Ramos (cell line): Measurements from ENCODE around the gene BICRA.
"Not testable (repeated sequence)": the region's sequence is repeated elsewhere in the genome, so short reads cannot be mapped to it uniquely, and the experiment has no call there.

Source experiments
- in situ Hi-C: fragments of 300-500 bp; cut with MboI; formaldehyde crosslinking; loops from one replicate; pipeline ENCODE4 v1.14.3; 2022; ENCODE audit warnings: low sequenced_read_pairs; ENCODE audit not compliant: unreplicated experiment

BICRA gene

DNA sequence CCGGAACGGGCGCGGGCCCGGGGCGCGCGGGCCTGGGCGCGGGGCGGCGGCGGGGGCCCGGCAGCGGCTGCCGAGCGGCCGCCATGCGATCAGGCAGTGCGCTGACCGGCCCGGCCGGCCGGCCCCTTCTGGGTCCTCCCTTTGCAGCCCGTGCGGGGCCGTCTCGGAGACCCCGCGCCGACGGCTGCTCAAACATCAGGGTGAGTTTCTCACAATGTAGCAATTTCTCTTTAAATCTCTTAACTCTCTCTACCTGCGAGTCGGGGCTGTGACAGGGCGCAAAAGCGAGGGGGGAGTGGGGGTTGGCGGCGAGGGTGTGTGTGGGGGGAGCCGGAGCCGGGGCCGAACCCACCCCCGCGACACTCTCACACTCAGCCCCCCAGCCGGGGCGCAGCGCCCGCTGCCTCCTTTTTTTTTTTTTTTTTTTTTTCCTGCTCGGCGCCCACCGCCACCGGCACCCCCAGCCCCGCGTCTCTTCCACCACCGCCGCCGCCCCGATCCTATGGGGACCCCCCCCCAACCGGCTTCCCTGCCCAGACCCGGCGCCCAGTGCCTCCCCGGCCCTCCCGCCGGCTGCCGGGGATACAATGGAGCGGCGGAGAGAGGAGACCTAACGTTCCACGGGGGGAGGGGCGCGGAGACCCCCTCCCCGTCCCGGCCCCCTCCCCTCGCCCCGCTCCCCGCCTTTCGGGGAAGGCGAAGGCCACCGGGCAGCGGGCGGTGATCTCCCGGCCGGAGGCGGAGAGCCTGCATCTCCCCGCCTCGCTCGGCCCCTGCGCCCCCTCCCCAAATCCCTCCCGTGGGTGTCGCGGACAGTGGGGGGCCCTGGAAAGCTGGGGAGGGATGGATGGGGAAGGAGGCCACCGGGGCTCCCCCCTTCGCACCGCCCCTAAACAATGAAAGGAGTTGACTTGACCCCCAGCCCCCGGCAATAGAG lies at the start of gene BICRA:
TSS of gene BICRA (plus strand) at position 166 of the 937 bp plus-strand sequence. CDS start 64,441 bp downstream, outside the sequence.
- in situ Hi-C loops, result no loop called here

DNA sequence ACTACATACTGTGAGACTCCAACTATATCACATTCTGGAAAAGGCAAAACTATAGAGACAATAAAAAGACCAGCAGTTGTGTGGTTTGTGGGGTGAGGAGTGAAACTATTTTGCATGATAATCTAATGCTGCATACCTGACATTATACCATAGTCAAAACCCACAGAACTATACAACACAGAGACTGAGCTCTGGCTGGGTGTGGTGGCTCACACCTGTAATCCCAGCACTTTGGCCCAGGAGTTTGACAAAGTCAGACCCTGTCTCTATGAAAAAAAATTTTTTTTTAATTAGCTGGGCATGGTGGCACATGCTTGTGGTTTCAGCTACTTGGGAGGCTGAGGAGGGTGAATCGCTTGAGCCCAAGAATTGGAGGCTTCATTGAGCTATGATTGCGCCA lies 47.9 kb upstream of the BICRA start:
- in situ Hi-C loops, result no loop called here

DNA sequence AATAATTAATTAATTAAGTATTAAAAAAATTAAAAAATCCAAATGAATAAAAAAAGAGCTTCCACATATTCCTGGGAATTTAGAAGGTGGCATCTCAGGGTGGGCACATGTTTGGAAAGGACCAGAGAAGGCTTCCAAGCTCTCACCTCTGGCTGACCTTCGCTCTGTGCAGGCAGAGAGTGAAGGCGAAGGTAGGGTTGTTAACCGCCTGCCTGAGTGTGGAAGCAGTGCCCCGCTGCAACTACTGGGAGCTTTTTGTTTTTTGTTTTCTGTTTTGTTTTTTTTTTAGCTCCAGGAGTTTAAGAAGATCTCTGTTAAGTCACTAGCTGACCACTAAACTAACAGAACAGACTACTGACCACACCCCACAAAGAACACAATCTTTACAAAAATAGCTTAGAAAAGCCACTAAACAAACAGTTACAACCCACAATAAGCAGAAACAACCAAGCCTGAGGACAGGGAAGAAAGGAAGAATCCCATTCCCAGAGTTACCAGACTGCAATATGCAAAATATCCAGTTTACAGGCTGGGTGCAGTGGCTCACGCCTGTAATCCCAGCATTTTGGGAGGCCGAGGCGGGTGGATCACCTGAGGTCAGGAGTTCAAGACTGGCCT lies 47.4 kb upstream of the BICRA start:
- in situ Hi-C loops, result no loop called here

DNA sequence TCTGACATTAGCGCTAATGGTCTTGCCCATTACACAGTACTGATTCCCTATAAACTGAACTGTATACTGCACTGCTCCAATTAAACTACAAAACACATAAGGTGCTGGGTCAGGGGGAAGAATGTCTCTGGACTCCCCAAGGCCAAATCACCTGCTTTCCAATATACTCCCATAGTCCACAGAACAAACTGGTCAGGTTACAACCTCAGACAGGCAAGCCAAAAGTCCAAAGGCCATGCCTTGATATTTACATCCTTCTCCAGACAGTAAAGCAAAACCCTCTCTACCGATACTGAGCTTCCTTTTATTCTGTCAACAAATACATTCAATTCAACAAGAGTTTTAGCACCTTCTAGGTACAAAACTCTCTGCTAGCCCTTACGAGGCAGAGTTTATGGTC lies 44.9 kb upstream of the BICRA start:
- in situ Hi-C loops, result no loop called here

DNA sequence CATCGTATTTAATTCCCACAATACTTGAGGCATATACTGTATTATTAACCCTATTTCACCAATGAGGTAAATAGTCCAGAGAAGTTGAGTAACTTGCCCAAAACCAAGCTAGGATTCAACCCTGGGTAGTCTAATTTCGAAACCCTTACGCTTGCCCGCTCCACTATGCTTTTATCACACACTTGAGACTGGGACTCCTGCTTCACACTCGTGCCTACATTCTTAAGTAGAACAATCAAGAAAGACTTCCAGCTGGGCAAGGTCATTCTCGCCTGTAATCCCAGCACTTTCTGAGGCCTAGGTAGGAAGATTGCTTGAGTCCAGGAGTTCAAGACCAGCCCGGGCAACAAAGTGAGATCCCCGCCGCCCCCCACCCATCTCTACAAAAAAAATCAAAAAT lies 39.6 kb upstream of the BICRA start:
- in situ Hi-C loops, result no loop called here

DNA sequence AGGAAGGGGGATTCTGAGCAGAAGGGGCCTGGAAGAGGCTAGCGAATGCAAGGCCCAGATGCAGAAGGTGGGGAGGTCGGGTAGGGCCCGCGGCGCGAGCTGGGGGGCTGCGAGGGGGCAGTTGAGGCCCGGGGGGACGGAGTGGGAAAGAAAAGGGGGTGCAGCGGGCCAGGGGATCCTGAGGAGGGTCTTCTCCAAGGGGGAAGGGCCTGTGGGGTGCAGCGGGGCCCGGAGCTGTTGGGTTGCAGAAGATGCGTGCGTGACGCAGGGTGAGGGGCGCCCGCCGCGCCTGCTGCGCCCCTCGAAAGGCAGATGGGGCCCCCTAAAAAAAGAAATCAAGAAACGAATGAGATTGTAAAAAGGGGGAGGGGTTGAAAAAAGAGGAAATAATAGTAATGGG lies 36.3 kb upstream of the BICRA start:
- in situ Hi-C loops, result no loop called here

DNA sequence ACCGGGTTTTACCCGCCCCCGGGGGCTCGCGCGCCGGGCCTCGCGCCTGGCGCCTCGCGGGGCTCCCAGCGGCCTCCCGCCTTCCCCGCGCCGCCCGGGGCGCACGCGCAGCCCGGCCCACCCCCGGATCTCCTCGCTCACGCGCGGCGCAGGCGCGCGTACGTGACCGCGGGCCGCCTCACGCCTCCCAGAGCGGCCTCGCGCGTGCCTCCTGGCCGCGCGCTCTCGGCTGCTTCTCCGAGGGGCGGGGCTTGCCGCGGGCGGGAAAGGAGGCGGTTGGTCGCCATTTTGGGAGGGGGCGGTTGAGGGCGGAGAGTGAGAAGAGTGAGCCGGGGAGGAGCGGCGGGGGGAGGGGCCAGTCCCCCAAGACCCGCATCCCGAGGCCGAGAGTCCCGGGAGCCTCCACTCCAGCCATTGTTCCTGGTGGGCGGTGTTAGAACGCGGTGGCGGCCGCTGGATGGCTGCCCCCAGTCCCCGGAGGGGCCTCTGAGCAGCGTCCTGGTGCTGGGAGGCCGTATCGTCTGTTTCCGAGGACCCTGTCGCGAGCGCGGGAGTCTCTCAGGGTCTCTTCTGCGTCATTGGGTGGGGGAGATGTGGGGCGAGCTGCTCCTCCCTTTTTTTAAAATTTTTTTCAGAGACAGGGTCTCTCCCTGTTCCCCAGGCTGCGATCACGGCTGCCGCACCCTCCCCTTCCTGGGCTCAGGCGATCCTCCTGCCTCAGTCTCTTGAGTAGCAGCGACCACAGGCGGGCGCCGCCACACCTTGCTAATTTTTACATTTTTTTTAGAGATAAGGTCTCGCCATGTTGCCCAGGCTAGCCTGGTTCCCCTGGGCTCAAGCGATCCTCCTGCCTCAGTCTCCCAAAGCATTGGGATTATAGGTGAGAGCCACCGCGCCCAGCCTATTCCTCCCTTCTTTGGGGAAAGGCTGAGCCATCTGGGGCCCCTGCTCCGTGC lies 35.6 kb upstream of the BICRA start, which contains the start of gene ZNF541:
TSS of gene ZNF541 (minus strand) at position 78 of the 956 bp plus-strand sequence. CDS start 17,292 bp downstream, outside the sequence.
- in situ Hi-C loops, result no loop called here

DNA sequence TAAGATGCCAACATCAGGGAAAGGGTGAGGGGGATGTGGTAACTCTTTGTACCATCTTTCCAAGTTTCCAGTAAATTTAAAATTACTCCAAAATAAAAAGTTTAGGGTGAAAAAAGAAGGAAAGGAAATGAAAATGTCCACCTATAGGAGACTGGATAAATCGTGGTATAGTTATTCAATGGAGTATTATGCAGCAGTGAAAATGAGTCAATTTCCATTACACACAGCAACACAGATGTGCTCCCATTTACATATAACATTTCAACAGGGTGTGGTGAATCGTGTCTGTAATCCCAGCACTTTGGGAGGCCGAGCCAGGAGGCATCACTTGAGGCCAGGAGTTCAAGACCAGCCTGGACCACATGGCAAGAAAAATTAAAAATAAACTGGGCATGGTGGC lies 28.5 kb upstream of the BICRA start:
- in situ Hi-C loops, result no loop called here

DNA sequence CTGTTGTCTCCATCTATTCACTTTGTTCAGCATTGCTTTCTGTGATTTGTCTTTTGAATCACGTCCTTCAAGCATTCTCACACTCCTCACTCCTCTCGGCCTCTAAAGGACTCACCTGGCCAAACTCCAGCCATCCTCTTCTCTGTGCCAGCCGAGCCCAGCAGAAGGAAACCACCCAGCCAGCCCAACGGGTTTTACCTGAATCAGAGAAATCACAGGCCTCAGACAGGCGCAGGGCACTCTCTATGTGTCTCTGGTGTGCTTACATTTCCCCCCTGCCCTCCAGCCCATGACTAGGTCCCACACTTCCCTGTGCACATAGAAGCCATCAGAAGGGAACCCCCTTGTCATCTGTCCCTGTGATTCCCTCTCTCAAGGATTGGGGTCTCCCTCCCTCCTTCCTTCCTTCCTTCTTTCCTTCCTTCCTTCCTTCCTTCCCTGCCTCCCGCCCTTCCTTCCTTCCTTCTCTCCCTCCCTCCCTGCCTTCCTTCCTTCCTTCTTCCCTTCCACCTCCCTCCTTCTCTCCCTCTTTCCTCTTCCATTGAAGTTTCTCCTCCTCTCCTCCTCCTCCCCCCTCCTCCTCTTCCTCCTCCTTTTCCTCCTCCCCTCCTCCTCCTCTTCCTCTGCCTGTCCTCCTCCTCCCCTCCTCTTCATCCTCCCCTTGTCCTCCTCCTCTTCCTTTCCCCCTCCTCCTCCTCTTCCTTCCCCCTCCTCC lies 27.2 kb upstream of the BICRA start:
- in situ Hi-C loops, result no loop called here

DNA sequence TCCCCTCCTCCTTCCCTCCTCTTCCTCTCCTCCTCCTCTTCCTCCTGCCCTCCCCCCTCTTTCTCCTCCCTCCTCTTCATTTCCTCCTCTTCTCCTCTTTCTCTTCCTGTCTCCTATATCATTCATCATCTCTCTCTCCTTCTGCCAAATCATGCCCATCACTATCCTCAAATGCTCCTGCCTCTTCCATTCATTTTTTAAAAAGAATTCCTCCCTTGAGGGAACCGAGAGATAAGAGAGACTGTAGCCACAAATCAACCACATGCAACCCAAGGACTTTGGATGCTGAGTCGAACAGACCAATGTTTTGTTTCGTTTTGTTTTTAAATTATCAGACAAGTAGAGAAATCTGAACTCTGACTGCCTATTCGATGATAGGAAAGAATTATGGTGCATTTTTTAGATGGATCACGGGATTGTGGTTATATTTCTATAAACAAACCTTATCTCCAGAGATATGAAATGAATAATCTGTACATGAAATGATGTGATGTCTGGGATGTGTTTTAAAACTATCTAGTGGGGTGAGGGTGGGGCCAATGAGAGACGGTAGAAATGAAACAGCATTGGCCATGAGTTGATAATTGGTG lies 26.5 kb upstream of the BICRA start:
- in situ Hi-C loops, result no loop called here

DNA sequence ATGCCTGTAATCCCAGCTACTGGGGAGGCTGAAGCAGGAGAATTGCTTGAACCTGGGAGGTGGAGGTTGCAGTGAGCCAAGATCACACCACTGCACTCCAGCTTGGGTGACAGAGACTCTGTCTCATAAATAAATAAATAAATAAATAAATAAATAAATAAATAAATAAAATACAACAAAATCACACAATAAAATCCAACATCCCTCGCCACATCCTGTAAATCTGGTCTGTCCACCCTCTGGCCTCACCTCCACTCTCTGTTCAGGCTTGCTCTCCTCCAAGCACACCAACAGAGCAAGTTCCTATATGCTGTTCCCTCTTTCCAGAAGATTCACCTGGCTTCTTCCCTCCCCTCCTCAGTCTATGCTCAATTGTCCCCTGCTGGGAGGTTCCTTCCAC lies 25.8 kb upstream of the BICRA start:
- in situ Hi-C loops, result not testable (repeated sequence)

DNA sequence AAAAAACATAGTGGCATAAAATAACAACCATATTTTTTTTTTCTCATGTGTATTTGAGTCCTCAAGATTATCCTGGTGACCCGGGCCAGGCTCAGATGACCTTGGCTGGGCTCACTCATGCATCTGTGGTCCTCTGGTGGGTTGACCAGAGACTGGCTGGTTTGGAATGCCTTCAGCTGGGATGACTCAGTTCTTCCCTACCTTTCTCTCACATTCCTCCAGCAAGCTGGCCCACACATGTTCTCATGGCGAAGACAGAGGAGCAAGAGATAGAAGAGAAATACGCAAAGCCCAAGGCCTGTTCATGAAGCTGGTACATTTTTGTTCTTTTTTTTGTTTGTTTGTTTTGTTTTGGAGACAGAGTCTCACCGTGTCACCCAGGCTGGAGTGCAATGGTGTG lies 21.6 kb upstream of the BICRA start:
- in situ Hi-C loops, result no loop called here

DNA sequence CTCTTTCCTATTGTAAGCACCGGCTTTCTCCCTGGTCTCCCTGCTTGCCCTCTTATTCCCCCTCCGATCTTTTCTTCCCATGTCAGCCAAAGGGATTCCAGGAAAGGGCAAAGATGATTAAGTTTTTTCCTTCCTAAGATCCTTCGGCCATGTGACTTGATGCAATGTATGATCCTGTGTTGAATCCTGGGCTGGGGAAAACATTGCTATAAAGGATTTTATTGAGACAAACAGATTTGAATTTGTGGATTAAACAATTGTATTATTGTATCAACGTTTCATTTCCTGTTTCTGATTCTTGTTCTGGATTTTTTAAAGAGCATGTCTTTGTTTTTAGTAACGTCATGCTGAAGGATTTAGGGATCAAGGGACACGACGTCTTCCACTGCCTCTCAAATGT lies 19.1 kb upstream of the BICRA start:
- in situ Hi-C loops, result no loop called here

DNA sequence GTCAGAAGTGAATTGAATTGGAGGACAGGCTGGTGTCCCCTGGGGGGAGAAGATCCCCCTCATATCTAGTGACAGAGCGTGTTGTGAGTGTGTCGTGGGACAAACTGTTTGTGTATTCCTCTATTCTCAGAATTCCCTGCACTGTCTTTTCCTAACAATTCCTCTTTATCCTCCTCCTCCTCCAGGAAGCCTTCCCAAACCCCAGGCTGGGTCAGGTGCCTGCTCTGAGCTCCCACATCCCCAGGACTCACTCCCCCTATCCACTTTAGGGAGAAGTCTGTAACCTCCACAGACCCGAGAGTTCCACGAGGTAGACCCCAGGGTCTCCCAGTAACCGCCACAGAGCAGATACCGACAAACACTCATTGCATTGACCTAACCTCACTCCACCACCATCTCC lies 15.1 kb upstream of the BICRA start:
- in situ Hi-C loops, result no loop called here

DNA sequence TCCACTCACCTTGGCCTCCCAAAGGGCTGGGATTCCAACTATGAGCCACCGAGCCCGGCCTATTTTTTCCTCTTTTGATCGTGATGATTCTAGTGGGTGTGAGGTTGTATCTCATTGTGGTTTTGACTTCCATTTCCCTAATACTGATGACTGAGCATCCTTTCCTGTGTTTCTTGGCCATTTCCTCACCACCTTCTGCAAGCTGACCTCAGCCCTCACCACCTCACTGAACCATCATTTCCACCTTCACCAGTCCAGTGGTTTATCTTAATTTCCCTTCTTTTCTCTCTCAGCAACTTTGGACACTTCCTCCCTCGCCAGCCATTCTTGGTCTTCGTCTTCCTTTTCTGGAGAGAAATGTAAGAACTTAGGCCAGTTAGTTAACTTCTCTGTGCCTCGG lies 13.0 kb upstream of the BICRA start:
- in situ Hi-C loops, result no loop called here

DNA sequence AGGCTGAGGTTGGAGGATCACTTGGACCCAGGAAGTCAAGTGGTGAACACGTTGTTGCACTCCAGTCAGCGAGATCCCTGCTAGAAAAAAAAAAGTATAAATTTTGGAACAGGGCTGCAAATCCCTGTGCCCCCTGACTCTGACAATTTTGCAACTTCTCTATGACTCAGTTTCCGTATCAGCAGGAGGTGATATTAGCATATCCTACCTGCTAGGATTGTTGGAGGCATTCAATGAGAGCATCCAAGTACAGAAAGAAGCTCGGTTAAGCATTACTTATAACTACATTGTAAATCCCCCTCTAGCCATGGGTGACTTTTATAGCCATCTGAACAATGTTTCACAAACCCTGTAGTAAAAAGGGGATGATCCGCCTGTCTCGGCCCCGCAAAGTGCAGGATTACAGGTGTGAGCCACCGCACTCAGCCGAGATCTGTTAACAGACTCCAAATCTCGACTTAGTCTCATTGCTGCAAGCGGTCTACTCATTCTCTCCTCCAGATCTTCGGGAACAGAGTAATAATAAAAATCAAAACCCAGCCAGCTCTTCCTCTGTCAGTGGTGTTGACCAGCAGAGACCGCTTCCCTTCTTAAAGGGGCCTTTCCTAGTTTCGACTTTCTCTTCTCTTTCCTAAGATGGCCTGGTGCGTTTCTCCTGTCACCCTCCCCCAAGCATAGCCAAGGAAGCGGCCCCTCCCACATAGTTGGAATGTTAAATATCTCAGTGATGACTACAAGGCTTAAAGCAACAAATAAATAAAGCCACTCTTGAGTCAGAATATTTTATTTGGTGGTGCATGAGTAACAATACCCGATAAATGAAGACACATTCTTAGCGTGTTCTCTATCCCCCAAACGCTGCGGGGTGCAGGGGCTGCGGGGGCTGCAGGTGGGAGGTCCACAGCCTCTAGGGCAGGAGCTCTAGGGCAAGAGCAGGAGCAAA lies 10.3 kb upstream of the BICRA start:
- in situ Hi-C loops, result no loop called here

DNA sequence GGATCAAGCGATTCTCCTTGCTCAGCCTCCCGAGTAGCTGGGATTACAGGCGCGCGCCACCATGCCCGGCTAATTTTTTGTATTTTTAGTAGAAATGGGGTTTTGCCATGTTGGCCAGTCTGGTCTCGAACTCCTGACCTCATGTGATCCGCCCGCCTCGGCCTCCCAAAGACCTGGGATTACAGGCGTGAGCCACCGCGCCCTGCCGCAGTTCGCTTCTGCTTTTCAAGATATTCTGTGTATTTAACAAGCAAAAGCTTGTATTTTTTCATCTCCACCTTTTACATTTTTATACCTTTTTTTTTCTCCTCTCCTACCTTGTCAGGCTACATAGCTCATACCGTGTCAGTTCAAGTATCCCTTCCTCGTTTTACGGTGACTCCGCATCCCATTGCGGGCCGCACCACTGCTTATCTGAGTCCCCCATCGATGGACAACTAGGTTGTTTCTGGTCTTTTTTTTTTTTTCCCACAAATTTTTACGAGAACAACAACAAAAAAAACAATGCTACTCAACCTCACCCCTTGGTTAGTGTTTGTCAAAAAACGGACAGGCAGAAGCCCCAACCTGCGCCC lies 9.2 kb upstream of the BICRA start:
- in situ Hi-C loops, result not testable (repeated sequence)
